ENCODE measurements around the gene ZNF414. TPM values are rescaled to one million over a fixed set of nuclear protein-coding genes. Genes with fewer than 3 reads are reported as not detected.
"Not testable (repeated sequence)": the region's sequence is repeated elsewhere in the genome, so short reads cannot be mapped to it uniquely, and the experiment has no call there.

Gene ZNF414
- 10 to 100 TPM in 1 of 3 donors, 1 to 10 TPM in 2; 6.0 to 20.8 (median 8.3) TPM for polyA plus RNA-seq

DNA sequence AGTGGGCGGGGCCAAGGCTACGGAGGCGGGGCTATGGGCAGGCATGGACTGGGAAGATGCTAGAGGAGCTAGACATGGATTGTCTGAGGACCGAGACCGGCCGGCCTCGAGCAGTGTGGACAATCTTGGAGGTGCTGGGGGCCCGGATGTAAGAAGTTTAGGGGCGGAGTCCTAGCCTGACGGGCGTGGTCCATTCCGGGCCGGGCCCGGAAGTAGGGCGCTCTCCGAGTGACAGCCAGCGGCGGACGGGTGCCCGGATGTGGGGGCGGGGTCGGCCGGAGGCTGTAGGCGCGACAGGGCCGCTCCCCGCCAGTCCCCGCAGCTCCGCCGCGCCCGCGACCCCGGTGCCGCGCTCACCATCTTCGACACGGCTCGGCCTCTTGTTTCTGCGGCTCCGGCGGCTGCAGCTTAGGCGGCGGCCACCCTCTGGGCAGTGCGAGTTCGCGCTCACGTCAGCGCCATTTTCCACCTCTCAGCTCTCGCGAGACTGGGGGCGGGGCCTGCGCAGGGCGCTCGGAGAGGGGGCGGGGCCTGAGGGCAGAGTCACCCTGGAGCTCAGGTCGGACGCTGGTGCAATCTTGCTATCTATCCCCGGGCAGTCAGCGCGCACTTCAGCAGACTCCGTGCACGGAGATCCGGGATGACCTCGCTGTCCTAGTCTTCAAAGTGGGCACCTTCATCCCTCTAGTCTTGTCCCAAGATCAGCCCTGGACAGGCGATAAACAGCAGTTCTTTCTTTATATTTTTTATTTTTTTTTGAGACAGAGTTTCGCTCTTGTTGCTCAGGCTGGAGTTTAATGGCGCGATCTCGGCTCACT is at the start of gene ZNF414:
TSS of gene ZNF414 (minus strand) at position 481 of the 818 bp plus-strand sequence. CDS start at position 360, 121 bp downstream.
- no peaks in the 10 kb centered on the region for H3K9me3 Mint-ChIP-seq
- H3K4me1 Mint-ChIP-seq, result peaks cover 50 to 62% of the 10 kb centered on the region in 2 donors
- H3K27ac Mint-ChIP-seq, result peak within 1 kb of the TSS; percentile 91 to 99 (median 94)
- DNase-seq, result peak; percentile 98
- peak within 1 kb of the TSS; percentile 85 to 98 (median 96) for H3K4me3 Mint-ChIP-seq
- H3K27me3 Mint-ChIP-seq (ENCODE audit: low read depth in 3 of 3), result peaks cover 25 to 51% (median 38%) of the 10 kb centered on the region in 3 donors
- H3K36me3 Mint-ChIP-seq, result peaks cover 0 to 3% (median 0%) of the 10 kb centered on the region in 3 donors

DNA sequence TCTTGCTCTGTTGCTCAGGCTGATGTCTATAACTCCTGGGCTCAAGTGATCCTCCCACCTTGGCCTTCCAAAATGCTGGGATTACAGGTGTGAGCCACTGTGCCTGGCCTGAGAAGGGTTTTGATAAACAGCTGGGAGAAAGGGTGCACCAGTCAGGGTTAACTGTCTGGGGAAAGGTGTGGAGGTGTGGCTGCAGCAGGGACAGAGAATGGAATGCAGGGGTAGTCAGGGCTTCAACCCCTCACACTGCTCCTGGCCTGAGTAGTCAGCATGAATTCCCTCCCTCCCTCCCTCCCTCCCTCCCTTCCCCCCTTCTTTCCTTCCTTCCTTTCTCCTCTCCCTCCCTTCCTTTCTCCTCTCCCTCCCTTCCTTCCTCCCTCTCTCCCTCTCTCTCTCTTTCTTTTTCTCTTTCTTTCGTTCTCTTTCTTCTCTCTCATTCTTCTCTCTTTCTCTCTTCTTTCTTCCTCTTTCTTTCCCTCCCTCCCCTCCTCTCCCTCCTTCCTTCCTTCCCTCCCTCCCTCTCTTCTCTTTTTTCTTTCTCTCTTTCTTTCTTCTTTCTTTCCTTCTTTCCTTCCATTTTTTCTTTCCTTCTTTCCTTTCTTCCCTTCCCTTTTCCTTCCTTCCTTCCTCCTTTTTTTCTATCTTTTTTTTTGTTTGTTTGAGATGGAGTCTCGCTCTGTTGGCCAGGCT is 47.3 kb upstream of the ZNF414 start:
- peak overlapping the region; percentile 47 to 67 (median 64) for H3K4me3 Mint-ChIP-seq
- no peak for DNase-seq
- H3K36me3 Mint-ChIP-seq, result peaks cover 0 to 11% (median 5%) of the 10 kb centered on the region in 3 donors
- peak overlapping the region; percentile 87 to 94 (median 90) for H3K27ac Mint-ChIP-seq
- peaks cover 0 to 1% (median 0%) of the 10 kb centered on the region in 6 donors for H3K9me3 Mint-ChIP-seq
- H3K4me1 Mint-ChIP-seq, result peaks cover 86 to 91% of the 10 kb centered on the region in 2 donors
- H3K27me3 Mint-ChIP-seq (ENCODE audit: low read depth in 3 of 3), result peaks cover 2 to 4% (median 4%) of the 10 kb centered on the region in 3 donors

DNA sequence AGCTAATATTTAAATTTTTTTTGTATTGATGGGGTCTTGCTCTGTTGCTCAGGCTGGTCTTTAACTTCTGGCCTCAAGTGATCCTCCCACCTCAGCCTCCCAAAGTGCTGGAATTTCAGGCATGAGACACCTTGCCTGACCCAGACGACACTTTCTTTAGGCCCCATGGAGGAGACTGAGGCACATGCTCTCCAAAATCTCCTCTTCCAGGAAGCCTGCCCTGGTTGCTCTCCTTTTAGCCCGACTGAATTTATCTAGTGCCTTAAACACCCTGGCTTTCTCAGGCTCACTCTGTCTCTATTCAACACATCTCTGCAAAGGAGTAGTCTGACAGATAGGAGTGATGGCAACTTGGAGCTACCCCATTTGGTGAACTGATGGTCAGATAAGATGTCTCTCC is 44.4 kb upstream of the ZNF414 start:
- Mint-ChIP-seq H3K4me3 (peak overlapping the region; percentile 14 to 68 (median 39)), H3K4me1 (peaks cover 71 to 77% of the 10 kb centered on the region in 2 donors)

DNA sequence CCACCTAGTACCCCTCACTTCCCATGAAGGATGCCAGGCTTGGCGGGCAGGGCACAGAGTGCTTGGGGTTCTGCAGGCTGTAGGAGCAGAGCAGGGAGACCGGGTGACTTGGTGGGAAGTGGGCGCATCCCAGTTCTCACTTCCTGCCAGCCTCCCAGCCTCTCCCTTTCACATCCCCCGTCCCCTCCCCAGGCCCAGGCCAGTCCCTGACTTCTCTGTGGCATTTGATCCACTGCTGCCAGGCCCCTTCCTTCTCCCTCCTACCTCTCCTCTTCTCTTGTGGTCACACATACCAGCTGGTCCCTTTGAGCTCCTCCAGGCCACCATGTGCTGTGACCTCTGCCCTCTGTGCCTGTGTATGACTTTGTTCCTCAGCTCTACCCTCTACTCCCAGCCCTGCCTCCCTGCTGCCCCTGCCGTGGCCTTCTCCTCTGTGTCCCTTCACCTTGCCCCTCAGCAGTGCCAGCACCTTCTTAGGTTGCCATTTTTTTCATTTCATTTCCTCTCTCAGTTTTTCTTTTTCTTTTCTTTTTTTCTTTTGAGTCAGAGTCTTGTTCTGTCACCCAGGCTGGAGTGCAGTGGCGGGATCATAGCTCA is 43.8 kb upstream of the ZNF414 start:
- Mint-ChIP-seq H3K4me3 (peak overlapping the region; percentile 14 to 71 (median 59)), H3K4me1 (peaks cover 71 to 77% of the 10 kb centered on the region in 2 donors), H3K27me3 (ENCODE audit: low read depth in 3 of 3) (peaks cover 4 to 9% (median 8%) of the 10 kb centered on the region in 3 donors), H3K9me3 (peaks cover 0 to 1% (median 0%) of the 10 kb centered on the region in 6 donors), H3K36me3 (peaks cover 11 to 20% (median 16%) of the 10 kb centered on the region in 3 donors), H3K27ac (peak overlapping the region; percentile 79 to 94 (median 87))
- no peak for DNase-seq

More for the DNA sequence above, 44.4 kb upstream of the ZNF414 start:
- peaks cover 4 to 9% (median 6%) of the 10 kb centered on the region in 3 donors for H3K27me3 Mint-ChIP-seq (ENCODE audit: low read depth in 3 of 3)
- peak overlapping the region; percentile 79 to 94 (median 87) for H3K27ac Mint-ChIP-seq
- H3K36me3 Mint-ChIP-seq, result peaks cover 6 to 14% (median 10%) of the 10 kb centered on the region in 3 donors
- no peak for DNase-seq
- peaks cover 0 to 1% (median 0%) of the 10 kb centered on the region in 6 donors for H3K9me3 Mint-ChIP-seq

DNA sequence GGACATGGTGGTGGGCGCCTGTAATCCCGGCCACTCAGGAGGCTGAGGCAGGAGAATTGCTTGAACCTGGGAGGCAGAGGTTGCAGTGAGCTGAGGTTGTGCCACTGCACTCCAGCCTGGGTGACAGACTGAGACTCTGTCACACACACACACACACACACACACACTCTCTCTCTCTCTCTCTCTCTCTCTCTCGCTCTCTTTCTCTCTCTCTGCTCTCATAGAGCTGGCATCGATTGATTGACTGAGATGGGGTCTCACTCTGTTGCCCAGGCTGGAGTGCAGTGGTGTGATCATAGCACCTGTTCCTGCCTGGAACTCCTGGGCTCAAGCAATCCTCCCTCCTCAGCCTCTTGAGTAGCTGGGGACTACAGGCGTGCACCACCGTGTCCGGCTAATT is 39.8 kb upstream of the ZNF414 start:
- H3K27me3 Mint-ChIP-seq (ENCODE audit: low read depth in 3 of 3); DNase-seq; H3K4me3 Mint-ChIP-seq; H3K9me3 Mint-ChIP-seq: not testable (repeated sequence)
- Mint-ChIP-seq H3K27ac (peak overlapping the region in 5 of 6 donors; percentile 48 to 88 (median 81)), H3K4me1 (peaks cover 40 to 49% of the 10 kb centered on the region in 2 donors), H3K36me3 (peaks cover 15 to 31% (median 15%) of the 10 kb centered on the region in 3 donors)

DNA sequence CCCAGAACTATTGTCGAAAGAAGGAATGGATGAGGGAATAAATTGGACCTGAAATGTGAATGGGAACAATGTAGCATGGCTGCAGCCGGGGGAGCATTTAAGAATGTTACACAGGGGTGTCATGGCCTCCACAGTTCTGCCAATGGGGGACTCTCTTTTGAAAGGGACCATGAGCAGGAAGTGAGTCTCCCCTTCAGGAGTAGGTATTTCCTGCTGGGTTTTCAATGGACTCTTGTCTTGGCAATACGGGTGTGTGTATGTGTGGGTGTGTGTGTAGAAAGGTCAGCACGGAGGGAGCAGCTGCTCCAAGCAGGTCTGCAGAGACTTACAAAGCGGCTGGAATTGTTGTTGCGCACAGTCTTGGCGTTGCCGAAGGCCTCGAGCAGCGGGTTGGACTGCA is 38.8 kb upstream of the ZNF414 start:
- H3K4me3 Mint-ChIP-seq, result no peak overlapping the region
- DNase-seq, result no peak
- H3K36me3 Mint-ChIP-seq, result peaks cover 15 to 30% (median 20%) of the 10 kb centered on the region in 3 donors
- H3K27ac Mint-ChIP-seq, result peak overlapping the region; percentile 16 to 89 (median 71)
- peaks cover 40 to 48% of the 10 kb centered on the region in 2 donors for H3K4me1 Mint-ChIP-seq
- no peaks in the 10 kb centered on the region for H3K9me3 Mint-ChIP-seq
- peaks cover 2 to 7% (median 4%) of the 10 kb centered on the region in 3 donors for H3K27me3 Mint-ChIP-seq (ENCODE audit: low read depth in 3 of 3)

DNA sequence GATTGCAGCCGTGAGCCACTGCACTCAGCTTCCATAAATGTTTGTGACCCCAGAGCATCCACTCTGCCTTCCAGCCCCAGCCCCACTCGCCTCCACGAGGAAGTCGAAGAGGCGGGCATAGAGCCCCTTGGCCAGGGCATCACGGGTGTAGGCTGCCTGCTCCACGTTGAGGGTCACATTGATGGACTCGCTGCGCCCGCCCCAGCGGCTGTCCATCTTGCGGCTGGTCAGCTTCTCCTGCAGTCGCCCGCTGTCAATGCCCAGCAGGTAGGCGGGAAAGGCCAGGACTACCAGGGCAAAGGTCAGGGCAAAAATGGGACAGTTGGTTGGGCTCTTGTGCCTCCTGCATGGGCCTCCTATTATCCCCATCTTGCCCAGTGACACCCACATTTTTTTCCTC is 36.1 kb upstream of the ZNF414 start:
- H3K27ac Mint-ChIP-seq, result peak overlapping the region in 4 of 6 donors; percentile 40 to 68 (median 44)
- H3K27me3 Mint-ChIP-seq (ENCODE audit: low read depth in 3 of 3), result peaks cover 2 to 7% (median 4%) of the 10 kb centered on the region in 3 donors
- H3K4me1 Mint-ChIP-seq, result peaks cover 34 to 36% of the 10 kb centered on the region in 2 donors
- H3K4me3 Mint-ChIP-seq, result no peak overlapping the region
- DNase-seq, result no peak
- no peaks in the 10 kb centered on the region for H3K9me3 Mint-ChIP-seq
- H3K36me3 Mint-ChIP-seq, result peaks cover 15 to 44% (median 20%) of the 10 kb centered on the region in 3 donors

DNA sequence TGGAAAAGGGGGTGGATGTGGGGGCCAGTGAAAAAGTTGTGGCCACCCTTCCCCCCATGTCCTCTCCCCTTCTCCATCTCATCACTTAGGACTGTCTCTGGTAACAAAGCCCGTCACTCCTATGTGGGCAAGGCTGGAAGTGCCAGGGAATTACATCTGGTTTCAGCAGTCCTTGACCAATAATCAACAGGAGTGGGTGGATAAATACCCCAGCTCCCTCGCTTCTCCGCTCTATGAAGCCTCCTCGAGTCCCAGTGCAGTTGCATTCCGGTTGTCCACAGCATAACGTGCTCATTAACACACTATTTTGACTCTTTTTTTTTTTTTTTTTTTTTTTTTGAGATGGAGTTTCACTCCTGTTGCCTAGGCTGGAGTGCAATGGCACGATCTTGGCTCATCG is 31.8 kb upstream of the ZNF414 start:
- Mint-ChIP-seq H3K27me3 (ENCODE audit: low read depth in 3 of 3) (peaks cover 0 to 2% (median 0%) of the 10 kb centered on the region in 3 donors), H3K27ac (peak overlapping the region in 2 of 6 donors; percentile 23 to 68), H3K4me3 (no peak overlapping the region), H3K36me3 (peaks cover 0 to 27% (median 9%) of the 10 kb centered on the region in 3 donors), H3K4me1 (peaks cover 14 to 19% of the 10 kb centered on the region in 2 donors), H3K9me3 (no peaks in the 10 kb centered on the region)
- DNase-seq, result no peak

DNA sequence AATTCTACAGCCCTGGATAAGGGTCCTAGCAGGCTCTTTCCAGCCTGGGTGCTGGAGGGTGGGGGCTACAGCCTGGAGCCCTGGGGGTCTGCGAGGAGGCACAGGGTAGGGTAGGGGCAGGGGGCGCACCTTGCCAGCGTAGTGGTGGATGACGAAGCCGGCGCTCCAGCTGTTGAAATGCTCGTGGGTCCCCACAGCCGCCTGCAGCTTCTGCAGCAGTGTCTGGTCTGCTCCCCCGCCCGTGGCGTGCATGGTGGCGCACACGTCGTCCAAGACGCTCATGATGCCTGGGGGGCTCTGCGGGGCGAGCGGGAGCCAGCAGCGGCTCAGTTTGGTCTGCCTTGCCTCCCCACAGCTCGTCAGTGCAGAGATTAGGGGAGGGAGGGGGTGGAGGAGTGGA is 30.2 kb upstream of the ZNF414 start:
- H3K4me3 Mint-ChIP-seq, result no peak overlapping the region
- DNase-seq, result no peak
- peaks cover 14 to 16% of the 10 kb centered on the region in 2 donors for H3K4me1 Mint-ChIP-seq
- H3K27me3 Mint-ChIP-seq (ENCODE audit: low read depth in 3 of 3), result peaks cover 0 to 4% (median 4%) of the 10 kb centered on the region in 3 donors
- H3K9me3 Mint-ChIP-seq, result no peaks in the 10 kb centered on the region
- H3K27ac Mint-ChIP-seq, result no peak overlapping the region
- peaks cover 0 to 40% (median 9%) of the 10 kb centered on the region in 3 donors for H3K36me3 Mint-ChIP-seq

- peaks cover 5 to 41% (median 17%) of the 10 kb centered on the region in 3 donors for H3K36me3 Mint-ChIP-seq
Observed at GRCh38 chr19:8539621-8540149, 25.7 kb upstream of the ZNF414 start.

GRCh38 chr19:8537099-8537498 is 23.1 kb upstream of the ZNF414 start:
- no peaks in the 10 kb centered on the region for H3K9me3 Mint-ChIP-seq
- peaks cover 10 to 43% (median 22%) of the 10 kb centered on the region in 3 donors for H3K36me3 Mint-ChIP-seq
- peak overlapping the region; percentile 39 to 62 (median 50) for H3K27ac Mint-ChIP-seq
- no peak for DNase-seq
- no peak overlapping the region for H3K4me3 Mint-ChIP-seq
- peaks cover 1 to 14% (median 10%) of the 10 kb centered on the region in 3 donors for H3K27me3 Mint-ChIP-seq (ENCODE audit: low read depth in 3 of 3)
- H3K4me1 Mint-ChIP-seq, result peaks cover 0 to 2% of the 10 kb centered on the region in 2 donors

More at GRCh38 chr19:8539621-8540149, 25.7 kb upstream of the ZNF414 start:
- Mint-ChIP-seq H3K4me1 (peaks cover 0 to 3% of the 10 kb centered on the region in 2 donors), H3K9me3 (no peaks in the 10 kb centered on the region), H3K27me3 (ENCODE audit: low read depth in 3 of 3) (peaks cover 1 to 12% (median 7%) of the 10 kb centered on the region in 3 donors), H3K27ac (peak overlapping the region in 5 of 6 donors; percentile 53 to 75 (median 66)), H3K4me3 (no peak overlapping the region)
- DNase-seq, result no peak

- no peak for DNase-seq
- Mint-ChIP-seq H3K4me3 (no peak overlapping the region), H3K36me3 (peaks cover 11 to 47% (median 24%) of the 10 kb centered on the region in 3 donors), H3K27ac (peak overlapping the region in 3 of 6 donors; percentile 41 to 72 (median 60)), H3K4me1 (peaks cover 0 to 2% of the 10 kb centered on the region in 2 donors), H3K9me3 (no peaks in the 10 kb centered on the region), H3K27me3 (ENCODE audit: low read depth in 3 of 3) (peaks cover 1 to 19% (median 10%) of the 10 kb centered on the region in 3 donors)
Observed at GRCh38 chr19:8536282-8536681, 22.3 kb upstream of the ZNF414 start.

- no peak overlapping the region for H3K4me3 Mint-ChIP-seq
- DNase-seq, result no peak
- peaks cover 29 to 51% (median 43%) of the 10 kb centered on the region in 3 donors for H3K36me3 Mint-ChIP-seq
- H3K4me1 Mint-ChIP-seq, result peaks cover 0 to 2% of the 10 kb centered on the region in 2 donors
- H3K27ac Mint-ChIP-seq, result peak overlapping the region in 5 of 6 donors; percentile 17 to 76 (median 35)
- peaks cover 7 to 24% (median 21%) of the 10 kb centered on the region in 3 donors for H3K27me3 Mint-ChIP-seq (ENCODE audit: low read depth in 3 of 3)
- H3K9me3 Mint-ChIP-seq, result no peaks in the 10 kb centered on the region
Observed at GRCh38 chr19:8532225-8532624, 18.3 kb upstream of the ZNF414 start.

Data from immature natural killer cell (primary cell).